HepG2 (cell line): Measurements from ENCODE around the gene PHYH. TPM values are rescaled to one million over a fixed set of nuclear protein-coding genes. Genes with fewer than 3 reads are reported as not detected.
"Not testable (repeated sequence)": the region's sequence is repeated elsewhere in the genome, so short reads cannot be mapped to it uniquely, and the experiment has no call there.

Source experiments
- ATAC-seq: fragments of 200-7000 bp; cut with Tn5 transposase; 3 replicates; pipeline ENCODE4 v1.9.1; 2020; ENCODE audit warnings: mild to moderate bottlenecking, moderate library complexity
- BruUV-seq: library from RNA; stranded (reverse); fragments of 400-500 nt; replicated peaks from 2 replicates; lab custom pipeline; 2021; lab: Mats Ljungman, UMichigan
- CTCF ChIA-PET: fragments of 300-600 bp; formaldehyde crosslinking; extraction: SDS; loops from one replicate; lab custom pipeline; 2021; ENCODE audit warnings: low total read pairs, inconsistent platforms, low intra/inter-chr PET ratio; lab: Yijun Ruan, JAX
- POLR2A ChIA-PET: fragments of 350-600 bp; sonication (Branson Sonifier 250); formaldehyde crosslinking; loops from one replicate; lab custom pipeline; 2020; ENCODE audit warnings: antibody characterized with exemption, inconsistent platforms; lab: Yijun Ruan, JAX
- DNase-seq: peaks from one replicate; pipeline ENCODE4 v3.0.0-alpha.2; 2015; ENCODE audit warnings: low spot score
- FAIRE-seq: peaks from 3 replicates; lab custom pipeline; 2011; peaks lifted over from hg19 to GRCh38; lab: Jason Lieb, UNC
- H2AFZ ChIP-seq: one replicate; pipeline ENCODE4 v1.6.1; 2011; ENCODE audit warnings: low read length, inconsistent platforms
- H3K27ac ChIP-seq: fragments of 300-600 bp; 3 replicates; pipeline ENCODE4 v1.8.0; 2011; ENCODE audit warnings: mixed run types, mild to moderate bottlenecking, mixed read lengths, low read length, inconsistent platforms; ENCODE audit not compliant: insufficient read depth; ENCODE audit errors: extremely low read length
- H3K27me3 ChIP-seq, 2 experiments: fragments of 200-600 bp in 1 of 2; 2 replicates in 1 of 2; 3 replicates in 1 of 2; pipeline versions ENCODE4 v1.6.0 to v1.8.0; 2011; ENCODE audit warnings: low read length in 2 of 2, mild to moderate bottlenecking in 2 of 2, moderate library complexity in 2 of 2, inconsistent platforms in 1 of 2; ENCODE audit not compliant: insufficient read depth in 2 of 2, control insufficient read depth in 1 of 2
- H3K36me3 ChIP-seq, 2 experiments: fragments of 200-600 bp in 1 of 2; replicated peaks in 1 of 2; 2 replicates in 1 of 2; 3 replicates in 1 of 2; pipeline versions ENCODE4 v1.5.1 to v1.8.0; 2011; ENCODE audit warnings: low read length in 2 of 2, inconsistent platforms in 1 of 2; ENCODE audit not compliant: insufficient read depth in 2 of 2, control insufficient read depth in 1 of 2
- H3K4me1 ChIP-seq: 2 replicates; pipeline ENCODE4 v1.5.1; 2012; ENCODE audit warnings: low read length, inconsistent platforms; ENCODE audit not compliant: insufficient read depth
- H3K4me2 ChIP-seq: 2 replicates; pipeline ENCODE4 v1.6.0; 2011; ENCODE audit warnings: low read depth, low read length, inconsistent platforms
- H3K4me3 ChIP-seq, 3 experiments: fragments of 200-600 bp in 1 of 3; sonication (generic), shearing (Covaris generic) in 1 of 3; replicated peaks in 1 of 3; 2 replicates each; pipeline ENCODE4 v1.5.1; 2011 to 2016; ENCODE audit warnings: low read length in 3 of 3, inconsistent platforms in 2 of 3, low read depth in 2 of 3, mild to moderate bottlenecking in 2 of 3, control low read depth in 1 of 3, mixed read lengths in 1 of 3; ENCODE audit not compliant: insufficient read depth in 1 of 3
- H3K79me2 ChIP-seq: one replicate; pipeline ENCODE4 v1.6.1; 2011; ENCODE audit warnings: low read length, inconsistent platforms; ENCODE audit not compliant: insufficient read depth
- H3K9ac ChIP-seq: 2 replicates; pipeline ENCODE4 v1.6.0; 2011; ENCODE audit warnings: mild to moderate bottlenecking, low read depth, low read length, inconsistent platforms; ENCODE audit not compliant: insufficient read depth
- H3K9me3 ChIP-seq: 2 replicates; pipeline ENCODE4 v1.5.1; 2012; ENCODE audit warnings: mild to moderate bottlenecking, low read length
- H4K20me1 ChIP-seq: 2 replicates; pipeline ENCODE4 v1.6.0; 2011; ENCODE audit warnings: inconsistent platforms, mild to moderate bottlenecking, low read length, moderate library complexity; ENCODE audit not compliant: insufficient read depth
- MAFF ChIP-seq: IDR thresholded peaks from 2 replicates; pipeline ENCODE4 v1.6.1; 2011; ENCODE audit warnings: low read depth, low read length, improper control_type of control experiment
- MAFK ChIP-seq, 2 experiments: IDR thresholded peaks in 1 of 2; conservative IDR thresholded peaks in 1 of 2; 2 replicates each; pipeline ENCODE4 v1.6.1; 2011; ENCODE audit warnings: improper control_type of control experiment in 2 of 2, low read length in 2 of 2
- RCOR2 ChIP-seq: IDR thresholded peaks from 2 replicates; pipeline ENCODE4 v1.6.1; 2016; ENCODE audit warnings: missing biosample characterization, missing genetic modification reagents
- ZNF724P ChIP-seq: sonication (generic); formaldehyde crosslinking; IDR thresholded peaks from 2 replicates; pipeline ENCODE4 v1.8.0; 2022; ENCODE audit warnings: missing genetic modification reagents, borderline replicate concordance
- ZNF841 ChIP-seq: sonication (generic); formaldehyde crosslinking; IDR thresholded peaks from 2 replicates; pipeline ENCODE4 v1.8.1; 2023; ENCODE audit warnings: missing genetic modification reagents, borderline replicate concordance
- WGBS: methylation state at CpG from one replicate; pipeline ENCODE4 v1.1.6; 2017; ENCODE audit warnings: low lambda C conversion rate; 5-methylcytosine and 5-hydroxymethylcytosine counted together
- in situ Hi-C: cut with HindIII; loops from 2 replicates; pipeline ENCODE4 v1.10.0; 2017; ENCODE audit warnings: low pct_unique_long_range_greater_than_20kb; ENCODE audit not compliant: extremely low pct_ligation_motif_present
- intact Hi-C: fragments of 100-400 bp; cut with micrococcal nuclease; formaldehyde crosslinking; loops from one replicate; pipeline ENCODE4 v1.10.0; 2022; ENCODE audit not compliant: unreplicated experiment
- polyA plus RNA-seq, 8 experiments: library from polyadenylated mRNA; depleted of rRNA in 3 of 8; stranded (reverse) in 7 of 8; unstranded in 1 of 8; fragments of >200 nt; fragmentation: Illumina TruSeq in 4 of 8; extraction: Trizol in 4 of 8; gene quantifications; 2 replicates each; pipeline versions ENCODE4 v1.2.1 to v1.2.3, GENCODE V29; 2011 to 2016; ENCODE audit warnings: low read depth in 4 of 8, missing spikeins in 1 of 8, mixed read lengths in 1 of 8; ENCODE audit not compliant: insufficient read depth in 1 of 8
- total RNA-seq, 5 experiments: library from RNA; depleted of rRNA; stranded (reverse); fragments of >200 nt; fragmentation: Illumina TruSeq; extraction: Trizol; gene quantifications; 2 replicates each; pipeline ENCODE4 v1.2.3, GENCODE V29; 2016; ENCODE audit warnings: low read depth in 1 of 5
- TF ChIP-seq, protein P1 (sequence below): sonication (generic); formaldehyde crosslinking; IDR thresholded peaks from 2 replicates; pipeline ENCODE4 v1.4.0; 2020; ENCODE audit warnings: missing genetic modification reagents

PHYH gene
- total and polyA plus RNA-seq, 2 of the 13 experiments (the other 11 are each of a cell fraction or from before 2014, with no cell fraction given), result 27.2 to 34.5 TPM

DNA sequence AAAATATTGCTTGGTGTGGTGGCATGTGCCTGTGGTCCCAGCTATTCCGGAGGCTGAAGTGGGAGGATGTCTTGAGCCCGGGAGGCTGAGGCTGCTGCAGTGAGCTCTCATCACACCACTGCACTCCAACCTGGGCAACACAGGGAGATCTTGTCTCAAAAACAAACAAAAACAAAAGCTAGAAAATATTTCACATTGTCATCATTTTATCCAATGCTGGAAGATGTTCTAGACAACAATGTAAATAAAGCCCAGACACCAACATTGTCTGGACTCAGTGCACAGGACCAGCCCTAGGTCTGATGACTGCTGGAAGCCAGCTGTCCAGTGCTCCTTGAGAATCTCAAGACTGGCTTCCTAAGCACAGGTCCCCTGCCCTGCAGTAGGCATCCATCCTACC lies 34.7 kb upstream of the PHYH start:
- FAIRE-seq (no peak), ATAC-seq (no peak), DNase-seq (no peak)
- no peaks in the 10 kb centered on the region for H3K9me3 ChIP-seq
- H3K4me1 ChIP-seq, result no peaks in the 10 kb centered on the region
- no peak overlapping the region for H2AFZ ChIP-seq
- in situ Hi-C loops, result no loop called here
- peak; percentile 37; the same call in 1 of the 2 replicates for TF ChIP-seq MAFF
- no peak for TF ChIP-seq ZNF841 (CRISPR knock-in tag)
- peak in 1 of 2 experiments; percentile 52; a peak in 3 of 4 replicates for TF ChIP-seq MAFK (conservative IDR thresholded peaks at IDR 0.05 in 1 of 2, IDR thresholded peaks at IDR 0.05 in 1 of 2; ENCODE audit: low read length in 2 of 2)
- H3K36me3 ChIP-seq, result peaks cover 19 to 56% of the 10 kb centered on the region in 2 experiments
- 91% methylated on average over 2 of the region's 2 CpGs for WGBS
- H3K9ac ChIP-seq, result no peak overlapping the region
- H4K20me1 ChIP-seq, result no peaks in the 10 kb centered on the region
- H3K79me2 ChIP-seq, result peaks cover 5% of the 10 kb centered on the region
- no peak overlapping the region for H3K4me3 ChIP-seq
- CTCF ChIA-PET, result no interaction called here
- H3K4me2 ChIP-seq, result no peak overlapping the region
- POLR2A ChIA-PET, result no interaction called here
- H3K27me3 ChIP-seq, result no peaks in the 10 kb centered on the region
- BruUV-seq, result no TSS peak
- H3K27ac ChIP-seq, result no peak overlapping the region
- intact Hi-C loops, result no loop called here

DNA sequence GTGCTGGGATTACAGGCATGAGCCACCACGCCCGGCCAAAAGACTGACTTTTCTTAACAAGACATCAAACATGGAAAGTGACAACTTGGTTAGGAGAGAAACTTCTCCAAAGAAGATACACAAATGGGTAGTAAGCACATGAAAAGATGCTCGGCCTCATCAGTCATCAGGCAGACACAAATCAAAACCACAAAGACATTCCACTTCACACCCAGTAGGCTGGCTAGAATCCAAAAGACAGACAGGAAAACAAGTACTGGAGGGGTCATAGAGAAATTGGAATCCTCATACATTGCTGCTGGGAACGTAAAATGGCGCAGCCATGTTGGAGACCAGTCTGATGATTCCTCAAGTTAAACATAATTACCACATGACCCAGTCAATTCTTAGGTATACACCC lies 31.8 kb upstream of the PHYH start:
- no peaks in the 10 kb centered on the region for H3K9me3 ChIP-seq
- H3K36me3 ChIP-seq, result peaks cover 22 to 64% of the 10 kb centered on the region in 2 experiments
- H3K4me2 ChIP-seq, result no peak overlapping the region
- WGBS, result 95% methylated on average over 5 of the region's 5 CpGs
- BruUV-seq, result no TSS peak
- no peak overlapping the region for H3K9ac ChIP-seq
- ATAC-seq (no peak), FAIRE-seq (no peak), DNase-seq (no peak)
- ChIA-PET CTCF (no interaction called here), POLR2A (no interaction called here)
- no peaks in the 10 kb centered on the region for H3K27me3 ChIP-seq
- in situ Hi-C loops (no loop called here), intact Hi-C loops (no loop called here)
- H2AFZ ChIP-seq, result no peak overlapping the region
- H3K27ac ChIP-seq, result no peak overlapping the region
- H3K79me2 ChIP-seq, result no peaks in the 10 kb centered on the region
- H4K20me1 ChIP-seq, result no peaks in the 10 kb centered on the region
- H3K4me3 ChIP-seq, result no peak overlapping the region
- TF ChIP-seq, protein P1, sequence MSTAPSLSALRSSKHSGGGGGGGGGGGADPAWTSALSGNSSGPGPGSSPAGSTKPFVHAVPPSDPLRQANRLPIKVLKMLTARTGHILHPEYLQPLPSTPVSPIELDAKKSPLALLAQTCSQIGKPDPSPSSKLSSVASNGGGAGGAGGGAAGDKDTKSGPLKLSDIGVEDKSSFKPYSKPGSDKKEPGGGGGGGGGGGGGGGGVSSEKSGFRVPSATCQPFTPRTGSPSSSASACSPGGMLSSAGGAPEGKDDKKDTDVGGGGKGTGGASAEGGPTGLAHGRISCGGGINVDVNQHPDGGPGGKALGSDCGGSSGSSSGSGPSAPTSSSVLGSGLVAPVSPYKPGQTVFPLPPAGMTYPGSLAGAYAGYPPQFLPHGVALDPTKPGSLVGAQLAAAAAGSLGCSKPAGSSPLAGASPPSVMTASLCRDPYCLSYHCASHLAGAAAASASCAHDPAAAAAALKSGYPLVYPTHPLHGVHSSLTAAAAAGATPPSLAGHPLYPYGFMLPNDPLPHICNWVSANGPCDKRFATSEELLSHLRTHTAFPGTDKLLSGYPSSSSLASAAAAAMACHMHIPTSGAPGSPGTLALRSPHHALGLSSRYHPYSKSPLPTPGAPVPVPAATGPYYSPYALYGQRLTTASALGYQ (CRISPR knock-in tag), result no peak
- no peak for TF ChIP-seq RCOR2
- TF ChIP-seq ZNF724P (CRISPR knock-in tag), result no peak
- H3K4me1 ChIP-seq, result no peaks in the 10 kb centered on the region

DNA sequence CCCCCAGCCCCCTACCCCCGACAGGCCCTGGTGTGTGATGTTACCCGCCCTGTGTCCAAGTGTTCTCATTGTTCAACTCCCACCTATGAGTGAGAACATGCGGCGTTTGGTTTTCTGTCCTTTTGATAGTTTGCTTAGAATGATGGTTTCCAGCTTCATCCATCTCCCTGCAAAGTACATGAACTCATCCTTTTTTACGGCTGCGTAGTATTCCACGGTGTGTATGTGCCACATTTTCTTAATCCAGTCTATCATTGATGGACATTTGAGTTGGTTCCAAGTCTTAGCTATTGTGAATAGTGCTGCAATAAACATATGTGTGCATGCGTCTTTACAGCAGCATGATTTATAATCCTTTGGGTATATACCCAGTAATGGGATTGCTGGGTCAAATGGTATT lies 31.1 kb upstream of the PHYH start:
- POLR2A ChIA-PET, H3K9me3 ChIP-seq, H3K4me3 ChIP-seq, H3K4me2 ChIP-seq, H3K27me3 ChIP-seq, intact Hi-C loops, H3K9ac ChIP-seq, H3K4me1 ChIP-seq, in situ Hi-C loops, FAIRE-seq, ATAC-seq, H4K20me1 ChIP-seq, H3K79me2 ChIP-seq, H3K27ac ChIP-seq, DNase-seq, CTCF ChIA-PET, BruUV-seq, H2AFZ ChIP-seq: not testable (repeated sequence)
- H3K36me3 ChIP-seq, result peaks cover 24 to 62% of the 10 kb centered on the region in 2 experiments
- 98% methylated on average over 8 of the region's 8 CpGs for WGBS
